DMS 273 (cell line): Measurements from ENCODE around the gene ZSCAN29.
"Not testable (repeated sequence)": the region's sequence is repeated elsewhere in the genome, so short reads cannot be mapped to it uniquely, and the experiment has no call there.

Experiments used
- DNase-seq: peaks from one replicate; lab custom pipeline; 2025; ENCODE audit not compliant: unreplicated experiment; lab: John Stamatoyannopoulos, UW

ZSCAN29 gene

DNA sequence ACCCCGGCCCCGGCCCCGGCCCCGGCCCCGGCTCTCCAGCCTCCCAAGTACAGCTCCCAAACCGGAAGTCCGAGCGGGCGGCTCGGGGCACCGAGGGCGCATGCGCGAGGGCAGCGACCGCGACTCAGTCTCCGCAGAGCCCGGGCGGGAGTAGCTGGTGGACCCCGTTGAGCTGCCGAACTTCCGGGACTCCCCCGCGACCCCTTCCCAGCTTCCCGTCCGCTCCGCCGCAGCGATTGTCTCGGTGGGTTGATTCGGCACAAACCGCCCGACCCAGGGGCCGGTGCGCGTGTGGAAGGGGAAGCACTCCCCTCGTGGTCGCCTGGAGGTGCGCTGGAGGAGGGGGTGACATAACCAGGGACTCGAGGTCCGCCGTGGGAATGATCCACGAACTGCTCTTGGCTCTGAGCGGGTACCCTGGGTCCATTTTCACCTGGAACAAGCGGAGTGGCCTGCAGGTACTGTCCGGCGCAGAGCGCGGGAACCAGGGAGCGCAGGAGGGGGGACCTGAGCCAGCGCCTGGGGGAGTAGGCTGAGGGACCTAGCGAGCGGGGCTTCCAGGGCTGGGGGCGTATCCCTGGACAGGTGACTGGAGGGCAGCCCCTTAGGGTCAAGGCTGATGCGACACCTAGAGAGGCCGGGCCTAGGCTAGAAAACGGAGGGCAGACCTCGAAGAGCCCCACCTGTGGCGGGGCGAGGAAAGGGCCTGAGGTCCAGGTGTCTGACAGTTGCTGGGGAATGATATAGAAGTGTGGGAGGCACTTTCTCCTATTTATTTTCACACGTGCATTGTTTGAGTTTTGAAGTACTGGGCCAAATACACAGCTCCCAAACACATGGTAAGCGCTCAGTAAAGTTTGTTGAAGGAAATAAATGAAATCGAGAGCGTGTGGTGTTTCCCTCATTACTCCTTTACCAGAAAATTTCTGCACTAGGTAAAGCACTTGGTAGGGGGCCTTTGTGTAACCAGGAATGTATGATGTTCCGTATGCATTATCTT, at the start of gene ZSCAN29, which contains the start of gene TUBGCP4:
ZSCAN29 (minus strand) TSS at position 69 of the 1,000 bp plus-strand sequence. CDS start 1,130 bp downstream, outside the sequence.
TUBGCP4 (plus strand) TSS at position 127 of the 1,000 bp plus-strand sequence; CDS start at position 381, 254 bp downstream.
- peak; percentile 89 for DNase-seq

DNA sequence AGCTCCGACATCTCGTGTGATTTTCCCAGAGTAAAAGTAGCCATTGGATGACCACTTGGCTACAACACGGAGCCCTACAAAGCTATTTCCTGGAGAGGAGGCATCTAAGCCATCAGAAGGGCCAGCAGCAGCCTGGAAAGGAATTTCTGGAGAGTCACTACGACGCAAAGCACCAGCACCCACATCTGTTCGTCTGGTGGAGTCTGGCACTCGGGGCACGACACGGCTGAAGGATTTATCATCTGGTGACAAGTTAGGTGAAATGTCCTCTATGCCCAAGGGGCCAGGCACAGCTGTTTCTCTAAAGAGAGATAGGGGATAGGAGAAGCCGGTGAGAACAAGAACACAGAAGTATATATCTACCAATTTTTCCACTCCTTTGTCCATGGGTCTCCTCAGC, 49.6 kb upstream of the ZSCAN29 start:
- DNase-seq: no peak

DNA sequence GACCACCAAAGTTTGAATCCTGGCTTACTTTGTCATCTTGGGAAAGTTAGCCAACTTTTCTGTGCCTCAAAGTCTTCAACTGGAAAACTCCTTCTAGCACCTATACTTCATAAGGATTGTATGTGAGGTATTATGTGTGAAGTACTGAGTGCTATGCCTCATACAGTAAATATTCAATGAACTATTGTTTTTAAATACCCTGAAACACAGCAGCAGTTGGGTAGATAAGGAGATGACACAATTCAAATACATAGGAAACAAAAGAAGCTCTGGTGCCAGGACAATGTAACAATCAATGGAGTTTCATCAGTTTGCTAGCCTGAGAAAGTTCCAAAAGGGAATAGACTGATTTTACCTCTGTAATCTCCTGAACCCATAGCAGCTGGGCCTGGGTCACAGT, 43.4 kb upstream of the ZSCAN29 start:
- DNase-seq: no peak

DNA sequence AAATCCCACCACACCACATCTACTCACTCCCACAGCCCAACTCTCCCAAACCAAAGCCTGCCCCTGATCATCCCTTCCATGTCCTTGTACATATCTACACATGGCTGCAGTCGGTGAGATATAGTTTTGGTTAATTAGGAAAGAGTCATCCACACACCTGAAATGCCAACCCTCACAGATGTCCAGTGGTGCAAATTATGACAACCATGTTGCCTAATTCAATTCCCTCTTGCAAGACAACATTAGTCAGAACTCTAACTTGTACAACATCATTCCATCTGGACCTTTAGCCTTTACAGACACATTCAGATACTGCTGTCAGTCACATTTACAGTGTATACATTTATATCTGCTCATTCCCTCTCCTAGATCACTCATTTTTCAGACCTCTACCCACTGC, 41.3 kb upstream of the ZSCAN29 start:
- DNase-seq: no peak

DNA sequence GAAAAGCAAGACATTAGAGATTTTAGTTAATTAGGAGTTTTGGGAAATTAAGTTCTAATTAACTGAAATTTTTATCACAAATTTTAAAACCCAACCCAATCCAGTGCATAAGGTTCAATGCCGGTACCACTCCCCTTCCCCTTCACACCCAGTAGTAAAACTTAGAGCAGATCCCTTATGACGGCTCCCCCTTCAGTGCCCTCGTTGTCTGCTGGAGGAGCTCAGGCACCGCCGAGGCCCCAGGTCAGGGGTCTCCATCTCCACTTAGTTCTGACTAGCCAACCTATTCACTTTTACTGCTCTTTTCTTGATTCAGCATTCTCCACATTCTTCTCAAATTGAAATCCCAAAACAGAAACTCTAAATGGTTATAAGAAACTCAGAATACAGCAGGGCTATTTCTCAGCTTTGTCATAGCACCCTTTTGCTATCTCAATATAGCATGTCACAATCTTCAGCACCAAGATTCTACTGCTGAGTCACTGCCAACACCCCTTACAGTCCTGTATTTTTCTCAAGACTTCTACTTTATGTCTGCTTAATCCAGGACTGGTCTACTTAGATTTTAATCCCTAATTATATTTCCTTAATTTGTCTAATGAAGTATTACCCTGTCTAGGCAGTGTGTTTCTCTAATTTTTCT, 39.9 kb upstream of the ZSCAN29 start:
- no peak for DNase-seq

DNA sequence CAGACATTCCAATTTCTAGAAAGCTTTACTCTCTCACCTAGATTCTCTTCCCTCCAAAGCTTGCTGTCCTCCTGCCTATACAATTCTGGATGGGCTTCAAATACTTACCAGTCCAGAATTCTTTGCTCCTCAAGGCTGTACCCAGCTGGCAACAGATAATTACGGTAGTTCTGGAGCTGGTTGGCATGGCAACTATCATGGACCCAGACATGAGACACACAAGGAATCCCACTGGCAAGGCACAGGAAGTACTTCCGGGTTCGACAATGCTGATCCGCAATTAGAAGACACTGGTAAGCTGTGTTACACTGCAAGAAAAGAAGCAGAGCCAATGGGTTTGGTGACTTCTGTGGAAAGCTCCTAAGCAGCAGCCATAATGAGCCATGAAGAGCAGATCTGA, 37.9 kb upstream of the ZSCAN29 start:
- peak; percentile 7 for DNase-seq

DNA sequence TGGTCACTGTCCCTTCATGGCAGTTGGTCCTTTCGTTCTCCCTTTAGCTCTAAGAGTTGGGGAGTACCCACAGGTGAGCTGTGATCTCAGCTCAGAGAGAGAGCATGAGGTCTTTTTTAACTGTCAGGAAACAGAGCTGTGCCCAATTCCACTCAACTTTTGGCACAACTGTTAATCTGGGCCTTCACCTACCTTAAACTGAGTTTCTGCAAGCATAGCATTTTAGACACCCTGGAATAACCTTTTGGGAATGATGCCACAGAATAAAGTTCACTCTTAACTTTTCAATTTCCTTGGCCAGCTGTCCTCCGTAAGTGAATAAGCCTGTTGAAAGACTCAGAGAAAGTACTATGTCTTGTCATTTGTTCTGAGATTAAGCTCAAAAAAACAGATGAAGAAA, 36.0 kb upstream of the ZSCAN29 start:
- DNase-seq: no peak

DNA sequence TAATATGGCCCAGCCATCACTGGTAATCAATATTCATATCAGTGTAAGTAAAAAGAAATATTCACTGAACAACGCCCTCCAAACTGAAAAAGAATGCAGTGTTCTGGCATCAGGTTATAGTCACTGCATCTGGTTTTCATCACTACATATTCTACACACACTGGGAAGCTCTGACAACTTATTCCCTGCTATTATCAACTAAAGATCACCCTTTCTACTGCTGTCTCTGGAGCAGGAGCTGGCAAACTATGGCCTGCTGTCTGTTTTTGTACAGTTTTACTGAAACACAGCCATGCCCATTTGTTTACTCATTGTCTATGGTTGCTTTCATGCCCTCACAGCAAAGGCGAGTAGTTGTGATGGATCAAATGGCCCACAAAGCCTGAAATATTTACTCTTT, 35.3 kb upstream of the ZSCAN29 start:
- no peak for DNase-seq

DNA sequence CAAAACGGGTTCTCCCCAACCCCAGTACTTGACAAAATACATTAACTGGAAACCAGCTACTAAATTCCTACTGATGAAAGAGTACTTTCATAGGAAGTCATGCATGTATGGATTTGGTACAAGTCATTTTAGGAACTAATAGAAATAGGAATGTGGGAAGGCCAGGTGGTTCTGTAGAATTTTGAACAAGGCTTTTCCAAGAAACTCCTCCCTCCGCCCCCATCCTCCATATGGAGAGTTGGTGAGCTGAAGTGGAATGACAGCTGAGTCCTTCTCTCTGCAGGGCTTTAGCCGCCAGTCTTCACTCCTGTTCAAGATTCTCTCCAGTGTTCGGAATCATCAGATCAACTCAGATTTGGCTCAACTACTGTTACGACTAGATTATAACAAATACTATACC, 33.3 kb upstream of the ZSCAN29 start:
- DNase-seq: peak; percentile 21

DNA sequence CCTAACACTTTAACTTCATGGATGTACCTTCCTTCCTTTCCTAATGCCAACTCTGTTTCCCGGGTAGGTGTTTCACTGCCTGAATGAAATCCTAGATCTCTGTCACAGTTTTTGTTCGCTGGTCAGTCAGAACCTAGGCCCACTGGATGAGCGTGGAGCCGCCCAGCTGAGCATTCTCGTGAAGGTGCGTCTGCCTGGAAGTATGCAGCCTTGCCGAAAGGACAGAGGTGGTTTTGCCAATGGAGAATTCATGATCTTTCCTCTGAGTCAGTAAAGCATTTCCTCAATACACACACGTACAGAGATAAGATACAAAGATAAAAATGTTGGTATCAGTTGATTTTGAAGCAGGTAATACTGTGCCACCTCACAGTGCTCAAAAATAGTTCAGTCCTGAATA, 32.8 kb upstream of the ZSCAN29 start:
- no peak for DNase-seq

DNA sequence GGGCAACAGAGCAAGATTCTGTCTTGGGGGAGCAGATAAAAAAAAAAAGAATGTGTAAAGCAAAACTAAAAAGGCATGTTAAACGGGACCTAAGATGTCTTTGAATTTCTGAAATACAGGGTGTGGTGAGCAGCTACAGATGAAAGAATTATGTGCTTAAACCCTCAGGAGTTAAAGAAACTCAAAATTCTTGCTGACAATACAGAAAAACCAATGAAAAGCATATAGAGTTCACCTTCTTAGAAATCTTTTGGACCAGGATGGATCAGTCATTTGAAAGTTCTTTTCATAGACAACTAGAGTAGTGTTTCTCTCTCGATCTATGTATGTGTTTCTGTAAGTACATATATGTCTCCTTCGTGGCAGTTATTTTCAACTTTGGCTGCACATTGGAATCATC, 31.4 kb upstream of the ZSCAN29 start:
- DNase-seq: no peak

DNA sequence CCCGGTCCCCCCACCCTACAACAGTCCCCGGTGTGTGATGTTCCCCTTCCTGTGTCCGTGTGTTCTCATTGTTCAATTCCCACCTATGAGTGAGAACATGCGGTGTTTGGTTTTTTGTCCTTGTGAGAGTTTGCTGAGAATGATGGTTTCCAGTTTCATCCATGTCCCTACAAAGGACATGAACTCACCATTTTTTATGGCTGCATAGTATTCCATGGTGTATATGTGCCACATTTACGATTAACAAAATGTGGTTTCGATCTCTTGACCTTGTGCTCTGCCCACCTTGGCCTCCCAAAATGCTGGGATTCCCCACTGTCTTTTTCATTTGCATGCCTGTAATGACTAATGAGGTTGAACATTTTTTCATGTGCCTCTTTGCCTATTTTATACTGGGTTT, 22.7 kb upstream of the ZSCAN29 start:
- DNase-seq: not testable (repeated sequence)

DNA sequence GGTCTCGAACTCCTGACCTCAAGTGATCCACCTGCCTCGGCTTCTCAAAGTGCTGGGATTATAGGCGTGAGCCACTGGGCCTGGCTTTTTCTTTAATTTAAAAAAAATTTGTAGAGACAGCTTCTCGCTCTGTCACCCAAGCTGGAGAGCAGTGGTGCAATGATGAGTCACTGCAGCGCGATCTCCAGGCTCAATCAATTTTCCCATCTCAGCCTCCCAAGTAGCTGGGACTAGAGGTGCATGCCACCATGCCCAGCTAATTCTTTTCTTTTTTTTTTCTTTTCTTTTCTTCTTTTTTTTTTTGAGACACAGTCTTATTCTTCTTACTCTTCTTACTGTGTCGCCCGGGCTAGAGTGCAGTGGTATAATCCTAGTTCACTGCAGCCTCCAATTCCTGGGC, 19.9 kb upstream of the ZSCAN29 start:
- no peak for DNase-seq

DNA sequence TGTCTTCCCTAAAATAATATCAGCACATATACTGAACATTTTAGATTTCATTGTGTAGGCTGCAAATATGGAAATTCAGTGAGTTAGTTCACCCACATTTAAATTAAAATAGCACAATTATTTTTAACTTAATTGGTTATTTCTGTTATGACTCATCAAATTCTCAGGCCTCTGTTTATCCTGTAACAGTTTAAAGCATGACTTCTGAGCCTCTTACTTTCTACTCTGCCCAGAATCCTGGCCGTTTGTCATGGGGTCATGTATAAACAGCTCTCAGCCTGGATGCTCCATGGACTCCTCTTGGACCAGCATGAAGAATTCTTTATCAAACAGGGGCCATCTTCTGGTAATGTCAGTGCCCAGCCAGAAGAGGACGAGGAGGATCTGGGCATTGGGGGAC, 12.2 kb upstream of the ZSCAN29 start:
- DNase-seq: no peak

DNA sequence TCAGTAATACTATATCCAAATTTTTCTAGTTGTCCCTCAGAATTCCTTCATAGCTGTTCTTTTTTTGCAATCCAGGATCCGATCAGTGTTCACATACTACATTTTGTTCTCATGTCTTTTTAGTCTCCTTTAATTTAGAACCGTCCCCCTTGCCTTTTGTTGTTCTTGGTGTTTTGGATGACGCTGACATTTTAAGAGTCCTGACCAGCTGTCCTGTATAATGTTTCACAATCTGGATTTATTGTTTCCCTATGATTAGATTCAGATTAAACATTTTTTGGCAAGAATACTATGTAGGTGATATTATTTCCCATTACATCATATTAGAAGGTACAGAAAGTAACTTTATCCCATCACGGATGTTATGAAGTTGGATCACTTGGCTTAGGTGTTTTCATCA, 11.5 kb upstream of the ZSCAN29 start:
- peak; percentile 11 for DNase-seq

DNA sequence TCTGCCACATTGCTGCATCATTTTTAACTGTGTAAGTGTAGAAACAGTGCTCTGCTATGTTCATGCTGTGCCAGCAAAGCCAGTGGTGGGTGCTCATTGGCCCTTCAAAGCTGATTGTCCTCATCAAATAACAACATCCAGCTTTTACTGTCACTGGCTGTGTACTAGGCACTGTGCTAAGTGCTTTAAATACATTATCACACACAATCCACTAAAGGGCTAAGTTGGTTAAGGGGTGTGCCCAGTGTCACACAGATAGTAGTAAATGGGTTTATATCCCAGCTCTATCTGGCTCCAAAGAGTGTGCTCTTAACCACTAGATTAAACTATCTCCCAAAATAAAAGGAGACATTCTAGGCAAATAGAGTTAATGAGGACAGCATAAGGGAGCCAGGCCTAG, 7.8 kb upstream of the ZSCAN29 start:
- no peak for DNase-seq

DNA sequence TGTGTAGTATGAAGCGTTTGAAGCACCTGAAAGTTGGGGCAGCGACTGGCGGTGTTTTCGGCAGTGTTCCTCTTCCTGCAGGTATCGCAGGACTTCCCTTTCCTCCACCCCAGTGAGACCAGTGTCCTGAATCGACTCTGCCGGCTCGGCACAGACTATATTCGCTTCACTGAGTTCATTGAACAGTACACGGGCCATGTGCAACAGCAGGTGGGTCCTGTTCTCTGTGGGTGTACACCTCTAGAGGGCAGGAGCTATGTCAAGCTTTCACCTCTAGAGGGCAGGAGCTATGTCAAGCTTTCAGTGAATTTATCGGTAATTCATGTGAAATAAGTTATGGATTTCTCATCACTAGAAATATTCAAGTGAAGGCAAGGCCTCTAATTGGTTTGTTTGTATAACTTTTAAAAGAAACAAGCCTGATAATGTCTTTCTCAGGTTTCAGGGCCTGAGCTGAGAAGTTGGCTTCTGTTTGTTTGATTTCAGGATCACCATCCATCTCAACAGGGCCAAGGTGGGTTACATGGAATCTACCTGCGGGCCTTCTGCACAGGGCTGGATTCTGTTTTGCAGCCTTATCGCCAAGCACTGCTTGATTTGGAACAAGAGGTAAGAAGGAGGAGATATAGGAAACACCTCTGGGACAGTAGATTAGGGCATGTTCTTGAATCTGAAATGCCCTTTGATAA, 5.3 kb upstream of the ZSCAN29 start:
- peak; percentile 50 for DNase-seq

DNA sequence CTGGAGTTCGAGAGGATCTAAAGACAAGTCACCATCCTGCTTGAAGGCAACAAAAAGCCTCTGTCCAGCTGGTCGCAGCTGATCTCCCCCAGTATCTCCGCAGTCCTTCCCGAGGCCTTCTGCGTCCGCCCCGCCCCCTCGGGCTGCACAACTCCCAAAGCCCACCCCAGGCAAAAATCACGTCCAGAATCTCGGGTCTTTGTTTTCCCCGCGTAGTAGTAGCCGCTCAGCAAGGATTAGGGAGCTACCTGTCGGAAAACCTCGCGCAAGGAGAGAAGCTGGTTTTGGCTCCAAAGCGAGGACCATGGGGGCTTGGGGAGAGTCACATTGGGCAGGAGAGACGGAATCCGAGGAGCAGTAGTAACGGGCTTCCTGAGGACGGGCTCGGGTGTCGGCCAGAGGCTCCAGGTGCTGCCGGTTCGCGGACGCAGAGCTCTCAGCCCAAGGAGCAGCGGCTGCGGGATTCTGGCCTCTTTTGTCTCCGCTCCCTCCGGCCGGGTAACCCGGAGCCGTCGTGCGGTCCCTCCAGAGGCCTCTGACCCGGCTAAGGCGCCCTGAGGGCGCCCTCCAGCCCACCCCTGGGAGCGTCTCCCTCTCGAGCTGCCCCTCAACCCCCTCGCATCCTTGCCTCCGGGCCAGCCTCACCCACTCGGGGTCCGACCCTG, 401 bp downstream of the ZSCAN29 start:
- peak; percentile 54 for DNase-seq

DNA sequence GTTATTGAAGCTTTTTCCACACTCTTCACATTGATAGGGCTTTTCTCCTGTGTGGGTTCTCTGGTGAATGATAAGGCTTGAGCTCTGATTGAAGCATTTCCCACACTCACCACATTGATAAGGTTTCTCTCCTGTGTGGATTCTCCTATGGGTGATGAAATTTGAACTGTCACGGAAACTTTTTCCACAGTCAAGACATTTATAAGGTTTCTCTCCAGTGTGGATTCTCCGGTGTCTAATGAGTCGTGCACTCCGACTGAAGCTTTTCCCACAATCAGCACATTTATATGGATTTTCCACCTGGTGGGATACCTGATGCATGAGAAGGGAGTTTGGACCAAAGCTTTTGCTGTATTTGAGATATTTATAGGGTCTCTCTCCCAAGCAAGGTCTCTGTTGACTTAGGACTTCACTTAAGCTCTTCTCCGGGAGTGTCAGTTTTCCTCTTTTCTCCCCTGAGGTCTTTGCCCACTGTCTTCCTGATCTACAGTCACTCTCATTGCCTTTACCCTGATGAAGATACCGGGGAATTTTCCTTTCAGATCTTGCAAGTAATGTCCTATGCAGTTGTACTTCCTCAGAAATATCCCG, 9.4 kb downstream of the ZSCAN29 start:
- DNase-seq: peak; percentile 11

DNA sequence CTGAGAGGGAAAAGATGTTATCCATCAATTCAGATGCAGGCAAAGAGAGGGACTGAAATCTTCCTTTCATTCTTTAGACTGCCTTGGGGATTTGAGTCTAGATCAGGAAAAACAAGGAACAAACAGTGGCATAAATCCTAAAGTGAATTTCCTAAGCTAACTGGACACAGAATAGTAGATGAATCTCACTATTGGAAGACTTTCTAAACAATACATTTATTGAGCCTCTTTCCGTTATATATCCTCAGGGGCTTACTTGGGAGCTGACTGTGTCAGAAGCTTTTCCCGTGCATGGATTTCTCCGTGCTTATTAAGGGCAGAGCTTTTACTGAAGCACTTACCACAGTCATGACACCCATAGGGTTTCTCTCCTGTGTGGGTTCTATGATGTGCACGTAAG, 10.0 kb downstream of the ZSCAN29 start:
- no peak for DNase-seq
